ENCODE data around the gene ZMYM3.
"Not testable (repeated sequence)": the region's sequence is repeated elsewhere in the genome, so short reads cannot be mapped to it uniquely, and the experiment has no call there.

The ZMYM3 gene

GRCh38 chrX:71254092-71254963 lies at the start of gene ZMYM3:
ZMYM3 (minus strand) TSS chrX:71254140; CDS start chrX:71253255, 885 bp downstream.
- DNase-seq: peak; percentile 81 to 92

GRCh38 chrX:71302461-71303213 lies 48.7 kb upstream of the ZMYM3 start:
- DNase-seq: no peak

- peak; percentile 21 to 68 for DNase-seq
Measured at GRCh38 chrX:71301195-71301924, 47.4 kb upstream of the ZMYM3 start, which contains the start of gene ITGB1BP2. ITGB1BP2 (plus strand) TSS chrX:71301750; CDS start chrX:71301807, 57 bp downstream.

GRCh38 chrX:71300495-71300894 lies 46.6 kb upstream of the ZMYM3 start:
- DNase-seq: not testable (repeated sequence)

- DNase-seq: not testable (repeated sequence)
Measured at GRCh38 chrX:71300064-71300463, 46.1 kb upstream of the ZMYM3 start.

GRCh38 chrX:71298119-71298518 lies 44.2 kb upstream of the ZMYM3 start:
- DNase-seq: no peak

- DNase-seq: no peak
Measured at GRCh38 chrX:71296806-71297205, 42.9 kb upstream of the ZMYM3 start.

DNA sequence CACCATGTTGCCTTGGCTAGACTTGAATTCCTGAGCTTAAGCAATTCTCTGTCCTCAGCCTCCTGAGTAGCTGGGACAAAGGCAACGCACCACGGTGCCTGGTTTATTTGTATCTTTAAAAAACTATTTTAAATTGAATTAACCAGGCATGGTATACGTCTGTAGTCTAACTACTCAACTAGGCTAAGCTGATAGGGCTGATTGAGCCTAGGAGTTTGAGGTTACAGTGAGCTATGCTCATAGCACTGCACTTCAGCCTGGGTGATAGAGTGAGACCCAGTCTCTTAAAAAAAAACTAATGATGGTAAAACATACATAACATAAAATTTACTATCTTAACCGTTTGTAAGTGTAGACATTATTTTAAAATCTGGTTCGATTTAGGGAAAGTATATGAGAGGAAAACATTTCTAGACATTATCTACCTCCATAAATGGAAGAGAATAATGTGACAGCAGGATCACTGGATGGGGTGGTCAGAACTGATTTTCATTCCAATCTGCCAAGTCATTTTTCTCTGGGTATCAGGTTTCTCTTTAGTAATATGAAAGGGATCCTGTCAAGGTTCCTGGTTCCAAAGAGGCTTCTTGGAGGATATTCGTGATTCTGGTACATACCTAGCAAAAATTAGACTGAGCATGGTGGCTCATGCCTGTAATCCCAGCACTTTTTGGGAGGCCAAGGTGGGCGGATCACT lies 38.9 kb upstream of the ZMYM3 start:
- DNase-seq: no peak

- DNase-seq: no peak
Measured at GRCh38 chrX:71291381-71291780, 37.4 kb upstream of the ZMYM3 start.

GRCh38 chrX:71285929-71286328 lies 32.0 kb upstream of the ZMYM3 start:
- DNase-seq: no peak

GRCh38 chrX:71283403-71284143 lies 29.6 kb upstream of the ZMYM3 start, which contains the start of gene NONO:
NONO (plus strand) TSS chrX:71283635; CDS start chrX:71290638, 7,003 bp downstream.
- DNase-seq: peak; percentile 99 to 100

DNA sequence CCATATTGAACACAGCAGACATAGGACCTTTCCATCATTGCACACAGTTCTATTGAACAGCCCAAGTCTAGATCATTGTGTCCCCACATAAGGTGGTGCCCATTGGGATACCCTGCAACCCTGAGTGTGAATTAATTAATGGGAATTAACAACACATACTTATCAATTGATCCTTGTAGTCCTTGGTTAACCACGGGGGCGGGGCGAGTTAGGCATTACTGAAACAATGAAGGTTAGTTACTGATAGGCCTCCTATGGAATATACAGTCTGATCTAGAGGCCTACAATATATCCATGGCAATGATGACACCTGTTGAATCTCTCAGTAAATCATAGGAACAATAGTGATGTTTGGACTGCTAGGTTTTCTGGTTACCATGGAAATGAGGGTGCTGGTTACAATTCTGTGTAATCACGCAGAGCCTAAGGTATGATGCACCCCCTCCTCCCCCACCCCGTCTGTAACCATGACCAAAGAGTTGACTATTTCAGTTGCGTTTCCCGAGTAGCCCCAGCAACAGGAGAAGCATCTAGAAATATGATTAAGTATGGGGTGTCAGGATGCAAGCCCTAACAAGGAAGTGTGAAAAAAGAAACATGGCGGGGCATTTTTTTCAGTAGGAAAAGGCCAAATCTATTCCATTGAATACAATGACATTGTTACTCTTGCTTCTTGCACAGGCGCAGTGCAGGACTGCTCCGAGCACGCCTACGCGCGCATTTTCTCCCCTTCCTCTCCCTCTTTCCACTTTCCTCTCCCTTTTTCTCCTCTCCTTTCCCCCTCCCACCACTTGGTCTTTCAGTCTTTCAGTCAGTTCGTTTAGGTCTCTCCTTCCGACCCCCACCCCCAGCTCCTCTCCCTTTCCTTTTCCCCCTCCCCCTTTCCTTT lies 28.8 kb upstream of the ZMYM3 start:
- DNase-seq: no peak

DNA sequence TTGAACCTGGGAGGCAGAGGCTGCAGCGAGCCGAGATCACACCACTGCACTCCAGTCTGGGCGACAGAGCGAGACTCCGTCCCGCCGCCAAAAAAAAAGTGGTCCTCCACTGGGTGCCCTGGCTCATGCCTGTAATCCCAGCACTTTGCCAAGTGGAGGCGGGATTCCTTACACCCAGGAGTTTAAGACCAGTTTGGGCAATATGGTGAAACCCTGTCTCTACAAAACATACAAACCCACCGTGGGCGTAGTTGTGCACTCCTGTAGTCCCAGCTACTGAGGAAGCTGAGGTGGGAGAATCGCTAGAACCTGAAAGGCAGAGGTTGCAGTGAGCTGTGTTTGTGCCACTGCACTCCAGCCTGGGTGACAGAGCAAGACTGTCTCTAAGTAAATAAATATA lies 27.4 kb upstream of the ZMYM3 start:
- not testable (repeated sequence) for DNase-seq

DNA sequence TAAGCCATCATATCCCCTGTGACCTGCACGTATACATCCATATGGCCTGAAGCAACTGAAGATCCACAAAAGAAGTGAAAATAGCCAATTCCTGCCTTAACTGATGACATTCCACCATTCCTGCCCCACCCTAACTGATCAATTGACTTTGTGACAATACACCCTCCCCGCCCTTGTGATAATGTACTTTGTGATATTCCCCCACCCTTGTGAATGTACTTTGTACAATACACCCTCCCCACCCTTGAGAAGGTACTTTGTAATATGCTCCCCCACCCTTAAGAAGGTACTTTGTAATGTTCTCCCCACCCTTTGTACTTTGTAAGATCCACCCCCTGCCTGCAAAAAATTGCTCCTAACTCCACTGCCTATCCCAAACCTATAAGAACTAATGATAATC lies 18.4 kb upstream of the ZMYM3 start:
- not testable (repeated sequence) for DNase-seq

DNA sequence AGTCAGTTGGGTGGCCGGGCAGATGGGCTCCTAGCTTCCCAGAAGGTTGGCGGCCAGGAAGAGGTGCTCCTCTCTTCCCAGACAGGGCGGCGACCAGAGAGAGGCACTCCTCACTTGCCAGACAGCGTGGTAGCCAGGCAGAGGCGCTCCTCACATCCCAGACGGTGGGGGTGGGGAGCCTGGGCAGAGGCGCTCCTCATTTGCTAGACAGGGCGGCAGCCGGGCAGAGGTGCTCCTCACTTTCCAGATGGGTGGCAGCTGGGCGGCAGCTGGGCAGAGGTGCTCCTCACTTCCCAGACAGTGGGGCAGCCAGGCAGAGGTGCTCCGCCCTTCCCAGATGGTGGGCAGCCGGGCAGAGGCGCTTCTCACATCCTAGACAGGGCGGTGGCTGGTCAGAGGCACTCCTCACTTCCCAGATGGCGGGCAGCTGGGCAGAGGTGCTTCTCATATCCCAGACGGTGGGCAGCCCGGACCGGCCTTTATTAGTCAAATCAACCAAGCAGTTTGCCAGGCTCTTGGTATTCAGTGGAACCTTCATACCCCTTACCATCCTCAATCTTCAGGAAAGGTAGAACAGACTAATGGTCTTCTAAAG lies 16.0 kb upstream of the ZMYM3 start:
- DNase-seq: no peak

DNA sequence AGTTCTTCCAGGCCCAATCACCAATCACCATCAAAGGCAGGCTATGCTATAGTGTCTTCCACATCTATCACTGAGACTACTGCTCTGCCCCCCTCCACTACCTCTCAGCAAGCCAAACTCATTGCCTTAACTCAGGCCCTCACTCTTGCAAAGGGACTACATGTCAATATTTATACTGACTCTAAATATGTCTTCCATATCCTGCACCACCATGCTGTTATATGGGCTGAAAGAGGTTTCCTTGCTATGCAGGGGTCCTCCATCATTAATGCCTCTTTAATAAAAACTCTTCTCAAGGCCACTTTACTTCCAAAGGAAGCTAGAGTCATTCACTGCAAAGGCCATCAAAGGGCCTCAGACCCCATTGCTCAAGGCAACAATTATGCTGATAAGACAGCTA lies 14.7 kb upstream of the ZMYM3 start:
- DNase-seq: not testable (repeated sequence)

GRCh38 chrX:71256856-71257255 lies 2.9 kb upstream of the ZMYM3 start:
- no peak for DNase-seq

- no peak for DNase-seq
Measured at GRCh38 chrX:71256051-71256450, 2.1 kb upstream of the ZMYM3 start.

- DNase-seq: peak; percentile 29 to 52
Measured at GRCh38 chrX:71253253-71254091, 468 bp downstream of the ZMYM3 start.

All from NCI-H524 (cell line).